Neuronal stem cell (in vitro differentiated cells): ENCODE measurements around the gene PCDH12.

Experiments
- DNase-seq: peaks from one replicate; pipeline ENCODE4 v3.0.0-alpha.2; 2013; ENCODE audit warnings: low spot score
- H2AFZ ChIP-seq: one replicate; pipeline ENCODE4 v1.6.1; 2013; ENCODE audit warnings: mild to moderate bottlenecking, low read length, inconsistent platforms
- H2AK5ac ChIP-seq: 2 replicates; pipeline ENCODE4 v1.6.1; 2013; ENCODE audit warnings: low read depth, mild to moderate bottlenecking, inconsistent platforms, low read length, moderate library complexity, mixed read lengths
- H2BK120ac ChIP-seq: 2 replicates; pipeline ENCODE4 v1.6.1; 2013; ENCODE audit warnings: low read depth, mild to moderate bottlenecking, inconsistent platforms, low read length, moderate library complexity, mixed read lengths
- H2BK12ac ChIP-seq: one replicate; pipeline ENCODE4 v1.6.1; 2013; ENCODE audit warnings: low read length, inconsistent platforms
- H2BK15ac ChIP-seq: 2 replicates; pipeline ENCODE4 v1.6.1; 2013; ENCODE audit warnings: mild to moderate bottlenecking, low read length, inconsistent platforms, mixed read lengths
- H2BK5ac ChIP-seq: one replicate; pipeline ENCODE4 v1.6.1; 2013; ENCODE audit warnings: inconsistent platforms, mild to moderate bottlenecking, low read length, moderate library complexity
- H3K14ac ChIP-seq: one replicate; pipeline ENCODE4 v1.6.1; 2013; ENCODE audit warnings: low read length, inconsistent platforms
- H3K18ac ChIP-seq: 2 replicates; pipeline ENCODE4 v1.6.1; 2013; ENCODE audit warnings: low read length, inconsistent platforms
- H3K23ac ChIP-seq: 2 replicates; pipeline ENCODE4 v1.6.1; 2013; ENCODE audit warnings: low read depth, mild to moderate bottlenecking, mixed read lengths, low read length, inconsistent platforms; ENCODE audit not compliant: poor library complexity
- H3K27ac ChIP-seq: replicated peaks from 3 replicates; pipeline ENCODE4 v1.5.1; 2013; ENCODE audit warnings: low read length, inconsistent platforms
- H3K27me3 ChIP-seq, 3 experiments: 2 replicates each; pipeline ENCODE4 v1.6.1; 2013; ENCODE audit warnings: low read length in 3 of 3, mild to moderate bottlenecking in 2 of 3, inconsistent platforms in 1 of 3, low read depth in 1 of 3, mixed read lengths in 1 of 3, moderate library complexity in 1 of 3; ENCODE audit not compliant: control insufficient read depth in 3 of 3, insufficient read depth in 3 of 3
- H3K36me3 ChIP-seq, 2 donors: replicated peaks in 1 of 2; 2 replicates each; pipeline ENCODE4 v1.6.1; 2013; ENCODE audit warnings: low read length in 2 of 2; ENCODE audit not compliant: control insufficient read depth in 2 of 2, insufficient read depth in 2 of 2
- H3K4ac ChIP-seq: 2 replicates; pipeline ENCODE4 v1.6.1; 2013; ENCODE audit warnings: inconsistent platforms, mild to moderate bottlenecking, low read length, moderate library complexity
- H3K4me1 ChIP-seq, 2 donors: 1 replicate in 1 of 2; 2 replicates in 1 of 2; pipeline ENCODE4 v1.6.1; 2013; ENCODE audit warnings: low read length in 2 of 2, low read depth in 1 of 2; ENCODE audit not compliant: control insufficient read depth in 2 of 2, insufficient read depth in 1 of 2
- H3K4me2 ChIP-seq: one replicate; pipeline ENCODE4 v1.6.1; 2013; ENCODE audit warnings: mild to moderate bottlenecking, low read length, inconsistent platforms; ENCODE audit not compliant: insufficient read depth, poor library complexity, severe bottlenecking
- H3K4me3 ChIP-seq, 2 donors: 2 replicates each; pipeline ENCODE4 v1.5.1; 2013; ENCODE audit warnings: low read length in 2 of 2, mild to moderate bottlenecking in 2 of 2, inconsistent platforms in 1 of 2, moderate library complexity in 1 of 2
- H3K79me1 ChIP-seq: one replicate; pipeline ENCODE4 v1.6.1; 2013; ENCODE audit warnings: low read depth, mild to moderate bottlenecking, inconsistent platforms, low read length, moderate library complexity
- H3K9ac ChIP-seq: one replicate; pipeline ENCODE4 v1.6.1; 2013; ENCODE audit warnings: mild to moderate bottlenecking, low read depth, low read length, inconsistent platforms; ENCODE audit not compliant: poor library complexity
- H3K9me3 ChIP-seq, 2 donors: replicated peaks in 1 of 2; 2 replicates each; pipeline versions ENCODE3 to v1.6.1; 2013; ENCODE audit warnings: low read length in 2 of 2, mild to moderate bottlenecking in 2 of 2, inconsistent platforms in 1 of 2, low read depth in 1 of 2, mixed read lengths in 1 of 2, moderate library complexity in 1 of 2; ENCODE audit not compliant: control insufficient read depth in 2 of 2, insufficient read depth in 1 of 2
- H4K8ac ChIP-seq: one replicate; pipeline ENCODE4 v1.6.1; 2013; ENCODE audit warnings: low read depth, mild to moderate bottlenecking, inconsistent platforms, low read length, moderate library complexity
- H4K91ac ChIP-seq: one replicate; pipeline ENCODE4 v1.6.1; 2013; ENCODE audit warnings: low read length, low read depth, mild to moderate bottlenecking, inconsistent platforms; ENCODE audit not compliant: poor library complexity
- WGBS, 2 donors: extraction: QIAGEN DNeasy Blood & Tissue Kit; methylation state at CpG; one replicate each; pipeline ENCODE4 v1.1.7; 2013; ENCODE audit warnings: missing lambda C conversion rate in 2 of 2, mixed read lengths in 1 of 2; ENCODE audit not compliant: insufficient read length in 2 of 2, insufficient replicate concordance in 1 of 2; ENCODE audit errors: extremely low coverage in 2 of 2; 5-methylcytosine and 5-hydroxymethylcytosine counted together

Gene PCDH12

GRCh38 chr5:141982626-141983025 lies 24.6 kb upstream of the PCDH12 start:
- Histone ChIP-seq H2AK5ac (no peak overlapping the region), H2AFZ (no peak overlapping the region), H3K14ac (no peak overlapping the region), H3K4me1 (no peaks in the 10 kb centered on the region), H2BK5ac (no peak overlapping the region), H3K23ac (no peak overlapping the region), H2BK15ac (no peak overlapping the region), H3K27ac (no peak overlapping the region), H3K4ac (no peak overlapping the region), H4K91ac (no peak overlapping the region), H4K8ac (no peak overlapping the region), H3K4me2 (no peak overlapping the region), H3K18ac (no peak overlapping the region), H3K79me1 (no peaks in the 10 kb centered on the region), H3K4me3 (no peak overlapping the region), H3K27me3 (no peaks in the 10 kb centered on the region), H2BK120ac (no peak overlapping the region), H3K9ac (no peak overlapping the region), H3K36me3 (peaks cover 23 to 98% of the 10 kb centered on the region in 2 donors), H3K9me3 (no peaks in the 10 kb centered on the region), H2BK12ac (no peak overlapping the region)
- WGBS, 2 donors, result no CpG with 5 or more reads among the region's 2 CpGs
- DNase-seq, result no peak

GRCh38 chr5:141978389-141978788 lies 20.4 kb upstream of the PCDH12 start:
- Histone ChIP-seq H3K27me3 (no peaks in the 10 kb centered on the region), H3K4me1 (no peaks in the 10 kb centered on the region), H2AK5ac (no peak overlapping the region), H3K36me3 (peaks cover 21 to 96% of the 10 kb centered on the region in 2 donors), H3K23ac (no peak overlapping the region), H2BK15ac (no peak overlapping the region), H3K79me1 (no peaks in the 10 kb centered on the region), H3K14ac (no peak overlapping the region), H4K91ac (no peak overlapping the region), H3K18ac (no peak overlapping the region), H3K4me3 (no peak overlapping the region), H2BK120ac (no peak overlapping the region), H2BK5ac (no peak overlapping the region), H2AFZ (no peak overlapping the region), H3K4ac (no peak overlapping the region), H3K9ac (no peak overlapping the region), H2BK12ac (no peak overlapping the region), H3K27ac (no peak overlapping the region), H4K8ac (no peak overlapping the region), H3K9me3 (no peaks in the 10 kb centered on the region), H3K4me2 (no peak overlapping the region)
- no peak for DNase-seq

GRCh38 chr5:141976176-141976575 lies 18.2 kb upstream of the PCDH12 start:
- Histone ChIP-seq H3K27ac (no peak overlapping the region), H3K36me3 (peaks cover 20 to 90% of the 10 kb centered on the region in 2 donors), H4K91ac (no peak overlapping the region), H2BK12ac (no peak overlapping the region), H3K27me3 (no peaks in the 10 kb centered on the region), H3K79me1 (peaks cover 2% of the 10 kb centered on the region), H3K4ac (no peak overlapping the region), H3K14ac (no peak overlapping the region), H2AFZ (no peak overlapping the region), H3K9ac (no peak overlapping the region), H2BK120ac (no peak overlapping the region), H3K9me3 (no peaks in the 10 kb centered on the region), H3K18ac (no peak overlapping the region), H3K23ac (no peak overlapping the region), H3K4me2 (no peak overlapping the region), H3K4me1 (no peaks in the 10 kb centered on the region), H2AK5ac (no peak overlapping the region), H4K8ac (no peak overlapping the region), H2BK15ac (no peak overlapping the region), H3K4me3 (no peak overlapping the region), H2BK5ac (no peak overlapping the region)
- no CpG with 5 or more reads among the region's 6 CpGs for WGBS, 2 donors
- DNase-seq, result no peak

- Histone ChIP-seq H3K18ac (no peak overlapping the region), H3K23ac (no peak overlapping the region), H3K9ac (no peak overlapping the region), H2BK120ac (no peak overlapping the region), H2AK5ac (no peak overlapping the region), H4K8ac (no peak overlapping the region), H3K27me3 (no peaks in the 10 kb centered on the region), H3K27ac (no peak overlapping the region), H2BK15ac (no peak overlapping the region), H3K4ac (no peak overlapping the region), H3K4me1 (peaks cover 0 to 4% of the 10 kb centered on the region in 2 donors), H3K9me3 (no peaks in the 10 kb centered on the region), H3K4me2 (no peak overlapping the region), H2AFZ (no peak overlapping the region), H2BK5ac (no peak overlapping the region), H3K14ac (no peak overlapping the region), H3K36me3 (peaks cover 11 to 76% of the 10 kb centered on the region in 2 donors), H3K4me3 (no peak overlapping the region), H4K91ac (no peak overlapping the region), H3K79me1 (peaks cover 2% of the 10 kb centered on the region), H2BK12ac (no peak overlapping the region)
- no peak for DNase-seq
- WGBS, 2 donors, result no CpG with 5 or more reads among the region's 1 CpG
Measured at GRCh38 chr5:141973871-141974595, 16.0 kb upstream of the PCDH12 start.
